ENCODE measurements around the gene GRWD1. TPM values are rescaled to one million over a fixed set of nuclear protein-coding genes. Genes with fewer than 3 reads are reported as not detected.
A peak's percentile ranks its signal among the peaks of the same experiment; 100 is the strongest.

The GRWD1 gene
- total RNA-seq, 1 experiment from 2014 or later: 56.7 TPM

DNA sequence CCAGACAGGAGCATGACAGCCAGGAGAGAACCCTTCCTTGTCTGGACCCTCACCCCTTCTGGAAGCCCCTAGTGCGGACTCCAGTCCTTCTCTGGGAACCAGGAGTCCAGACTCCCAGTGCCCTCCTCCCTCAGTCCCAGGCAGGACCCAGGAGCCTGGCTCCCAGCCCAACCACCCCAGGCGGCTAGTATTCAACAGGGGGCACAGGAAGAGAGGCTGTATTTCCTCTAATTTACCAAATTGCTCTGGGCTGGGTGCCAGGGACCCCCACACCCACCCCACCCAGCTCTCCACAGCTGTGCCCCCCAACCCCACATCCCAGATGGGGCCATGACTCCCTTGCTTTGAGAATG lies 49.0 kb upstream of the GRWD1 start:
- no peaks in the 10 kb centered on the region for H3K27me3 ChIP-seq (ENCODE audit: control insufficient read depth, insufficient read depth, low read length)
- no TSS peak for BruUV-seq (replicated peaks)
- peak overlapping the region; percentile 88; the same call in 1 of the 2 replicates for H3K27ac ChIP-seq (ENCODE audit: low read length)
- no peaks in the 10 kb centered on the region for H3K9me3 ChIP-seq (ENCODE audit: control insufficient read depth, insufficient read depth, low read depth, low read length)
- H3K4me3 ChIP-seq (ENCODE audit: low read depth in 2 of 2, low read length in 2 of 2): peak overlapping the region in 1 of 2 experiments; percentile 67; a peak in 1 of 4 replicates
- intact Hi-C loops (cut with micrococcal nuclease; ENCODE audit: unreplicated experiment): no loop called here
- no peaks in the 10 kb centered on the region; the same call in 1 of the 2 replicates for H3K36me3 ChIP-seq (ENCODE audit: control insufficient read depth, insufficient read depth, low read length)
- TF ChIP-seq, protein P1, sequence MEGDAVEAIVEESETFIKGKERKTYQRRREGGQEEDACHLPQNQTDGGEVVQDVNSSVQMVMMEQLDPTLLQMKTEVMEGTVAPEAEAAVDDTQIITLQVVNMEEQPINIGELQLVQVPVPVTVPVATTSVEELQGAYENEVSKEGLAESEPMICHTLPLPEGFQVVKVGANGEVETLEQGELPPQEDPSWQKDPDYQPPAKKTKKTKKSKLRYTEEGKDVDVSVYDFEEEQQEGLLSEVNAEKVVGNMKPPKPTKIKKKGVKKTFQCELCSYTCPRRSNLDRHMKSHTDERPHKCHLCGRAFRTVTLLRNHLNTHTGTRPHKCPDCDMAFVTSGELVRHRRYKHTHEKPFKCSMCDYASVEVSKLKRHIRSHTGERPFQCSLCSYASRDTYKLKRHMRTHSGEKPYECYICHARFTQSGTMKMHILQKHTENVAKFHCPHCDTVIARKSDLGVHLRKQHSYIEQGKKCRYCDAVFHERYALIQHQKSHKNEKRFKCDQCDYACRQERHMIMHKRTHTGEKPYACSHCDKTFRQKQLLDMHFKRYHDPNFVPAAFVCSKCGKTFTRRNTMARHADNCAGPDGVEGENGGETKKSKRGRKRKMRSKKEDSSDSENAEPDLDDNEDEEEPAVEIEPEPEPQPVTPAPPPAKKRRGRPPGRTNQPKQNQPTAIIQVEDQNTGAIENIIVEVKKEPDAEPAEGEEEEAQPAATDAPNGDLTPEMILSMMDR (IDR thresholded peaks at IDR 0.05): no peak
- TF ChIP-seq, protein P2, sequence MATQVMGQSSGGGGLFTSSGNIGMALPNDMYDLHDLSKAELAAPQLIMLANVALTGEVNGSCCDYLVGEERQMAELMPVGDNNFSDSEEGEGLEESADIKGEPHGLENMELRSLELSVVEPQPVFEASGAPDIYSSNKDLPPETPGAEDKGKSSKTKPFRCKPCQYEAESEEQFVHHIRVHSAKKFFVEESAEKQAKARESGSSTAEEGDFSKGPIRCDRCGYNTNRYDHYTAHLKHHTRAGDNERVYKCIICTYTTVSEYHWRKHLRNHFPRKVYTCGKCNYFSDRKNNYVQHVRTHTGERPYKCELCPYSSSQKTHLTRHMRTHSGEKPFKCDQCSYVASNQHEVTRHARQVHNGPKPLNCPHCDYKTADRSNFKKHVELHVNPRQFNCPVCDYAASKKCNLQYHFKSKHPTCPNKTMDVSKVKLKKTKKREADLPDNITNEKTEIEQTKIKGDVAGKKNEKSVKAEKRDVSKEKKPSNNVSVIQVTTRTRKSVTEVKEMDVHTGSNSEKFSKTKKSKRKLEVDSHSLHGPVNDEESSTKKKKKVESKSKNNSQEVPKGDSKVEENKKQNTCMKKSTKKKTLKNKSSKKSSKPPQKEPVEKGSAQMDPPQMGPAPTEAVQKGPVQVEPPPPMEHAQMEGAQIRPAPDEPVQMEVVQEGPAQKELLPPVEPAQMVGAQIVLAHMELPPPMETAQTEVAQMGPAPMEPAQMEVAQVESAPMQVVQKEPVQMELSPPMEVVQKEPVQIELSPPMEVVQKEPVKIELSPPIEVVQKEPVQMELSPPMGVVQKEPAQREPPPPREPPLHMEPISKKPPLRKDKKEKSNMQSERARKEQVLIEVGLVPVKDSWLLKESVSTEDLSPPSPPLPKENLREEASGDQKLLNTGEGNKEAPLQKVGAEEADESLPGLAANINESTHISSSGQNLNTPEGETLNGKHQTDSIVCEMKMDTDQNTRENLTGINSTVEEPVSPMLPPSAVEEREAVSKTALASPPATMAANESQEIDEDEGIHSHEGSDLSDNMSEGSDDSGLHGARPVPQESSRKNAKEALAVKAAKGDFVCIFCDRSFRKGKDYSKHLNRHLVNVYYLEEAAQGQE (IDR thresholded peaks at IDR 0.05; ENCODE audit: insufficient read depth in 1 of 2, low read depth in 2 of 2, low read length in 1 of 2): no peak
- TF ChIP-seq POLR2AphosphoS5 (IDR thresholded peaks at IDR 0.05; ENCODE audit: low read depth, low read length): no peak
- TF ChIP-seq SIN3A (IDR thresholded peaks at IDR 0.05; ENCODE audit: borderline replicate concordance, insufficient read depth, low read depth, low read length): no peak
- TF ChIP-seq TCF7L2 (IDR thresholded peaks at IDR 0.05; ENCODE audit: low read depth, low read length): no peak
- in situ Hi-C loops (cut with HindIII; ENCODE audit: low pct_unique_long_range_greater_than_20kb, low sequenced_read_pairs): no loop called here
- POLR2A ChIA-PET: no interaction called here
- CTCF ChIA-PET: no interaction called here
- DNase-seq (ENCODE audit: low read depth, low spot score) (no peak), ATAC-seq (no peak)
- peaks cover 33% of the 10 kb centered on the region for H3K4me1 ChIP-seq (ENCODE audit: control insufficient read depth, insufficient read depth, low read length)

DNA sequence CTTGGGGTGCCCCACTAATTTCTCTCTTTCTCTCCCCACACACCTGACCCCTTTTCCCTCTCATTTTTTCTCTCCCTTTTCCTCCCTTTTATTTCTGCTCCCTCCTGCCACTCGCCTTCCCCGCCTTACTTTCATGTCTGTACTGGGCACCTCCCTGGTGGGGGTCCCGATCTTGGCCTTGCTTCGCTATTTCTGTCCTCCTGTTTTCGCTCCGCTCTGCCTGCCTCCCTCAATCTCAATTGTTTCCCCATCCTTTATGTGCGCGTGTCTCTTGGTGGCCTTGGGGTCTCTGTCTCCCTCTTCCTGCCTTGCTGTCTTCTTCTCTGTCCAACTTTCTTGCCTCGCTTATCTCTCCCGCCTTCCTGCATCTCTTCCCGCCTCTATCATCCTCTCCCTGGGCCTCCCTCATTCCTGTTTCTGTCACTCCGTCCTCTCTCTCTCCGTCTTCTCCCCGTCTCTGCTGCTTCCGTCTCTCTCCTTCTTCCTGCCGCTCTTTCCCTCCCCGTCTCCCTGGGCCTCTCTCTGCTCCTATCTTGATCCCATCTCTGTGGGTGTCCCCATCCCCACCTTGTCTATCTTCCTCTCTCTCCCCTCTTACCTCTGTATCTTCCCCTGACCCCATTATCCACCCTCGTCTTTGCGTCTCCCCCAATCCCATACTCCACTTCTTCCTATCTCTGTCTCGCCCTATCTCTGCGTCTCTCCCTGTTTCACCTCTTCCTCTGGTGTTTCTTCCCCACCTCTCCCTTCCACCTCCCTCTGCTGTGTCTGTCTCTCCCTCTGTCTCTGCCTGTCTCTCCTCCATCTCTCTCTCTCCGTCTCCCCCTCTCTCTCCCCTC lies 48.3 kb upstream of the GRWD1 start:
- H3K9me3 ChIP-seq (ENCODE audit: control insufficient read depth, insufficient read depth, low read depth, low read length): no peaks in the 10 kb centered on the region
- ATAC-seq: no peak
- H3K36me3 ChIP-seq (ENCODE audit: control insufficient read depth, insufficient read depth, low read length): no peaks in the 10 kb centered on the region; the same call in 1 of the 2 replicates
- POLR2A ChIA-PET: no interaction called here
- DNase-seq (ENCODE audit: low read depth, low spot score): no peak
- peak overlapping the region; percentile 88 for H3K27ac ChIP-seq (ENCODE audit: low read length)
- H3K4me1 ChIP-seq (ENCODE audit: control insufficient read depth, insufficient read depth, low read length): peaks cover 32% of the 10 kb centered on the region
- intact Hi-C loops (cut with micrococcal nuclease; ENCODE audit: unreplicated experiment) (no loop called here), in situ Hi-C loops (cut with HindIII; ENCODE audit: low pct_unique_long_range_greater_than_20kb, low sequenced_read_pairs) (no loop called here)
- TF ChIP-seq TCF7L2 (IDR thresholded peaks at IDR 0.05; ENCODE audit: low read depth, low read length): no peak
- no peak for TF ChIP-seq SIN3A (IDR thresholded peaks at IDR 0.05; ENCODE audit: borderline replicate concordance, insufficient read depth, low read depth, low read length)
- TF ChIP-seq, protein P1 (IDR thresholded peaks at IDR 0.05): no peak
- TF ChIP-seq, protein P2 (IDR thresholded peaks at IDR 0.05; ENCODE audit: insufficient read depth in 1 of 2, low read depth in 2 of 2, low read length in 1 of 2): no peak
- CTCF ChIA-PET: no interaction called here
- H3K4me3 ChIP-seq (ENCODE audit: low read depth in 2 of 2, low read length in 2 of 2): peak overlapping the region; percentile 41 to 62
- TSS peak; percentile 96 for BruUV-seq (replicated peaks)
- no peaks in the 10 kb centered on the region for H3K27me3 ChIP-seq (ENCODE audit: control insufficient read depth, insufficient read depth, low read length)
